Activated CD8-positive, alpha-beta T cell treated with anti-CD3 and anti-CD28 coated beads for 36 hours (primary cell): ENCODE results near the gene FBXL13. TPM values are rescaled to one million over a fixed set of nuclear protein-coding genes. Genes with fewer than 3 reads are reported as not detected.

Experiments used
- ATAC-seq: fragments of 200-7000 bp; cut with Tn5 transposase; one replicate; pipeline ENCODE4 v1.10.0; 2021; ENCODE audit warnings: mild to moderate bottlenecking, moderate library complexity
- CTCF ChIA-PET: fragments of 350-600 bp; sonication (Branson Sonifier 250); formaldehyde crosslinking; loops from one replicate; lab custom pipeline; 2021; ENCODE audit warnings: antibody characterized with exemption; lab: Charles Lee
- POLR2A ChIA-PET: fragments of 350-600 bp; sonication (Branson Sonifier 250); formaldehyde crosslinking; loops from one replicate; lab custom pipeline; 2021; ENCODE audit warnings: antibody characterized with exemption; lab: Charles Lee
- DNase-seq: peaks from one replicate; pipeline ENCODE4 v3.0.0-alpha.2; 2020
- H3K27ac Mint-ChIP-seq: one replicate; pipeline ENCODE4 v1.8.0; 2021; ENCODE audit warnings: mild to moderate bottlenecking, mixed read lengths
- H3K27me3 Mint-ChIP-seq: one replicate; pipeline ENCODE4 v1.8.0; 2021; ENCODE audit warnings: mixed read lengths
- H3K36me3 Mint-ChIP-seq: one replicate; pipeline ENCODE4 v1.8.0; 2021; ENCODE audit warnings: low read depth, mixed read lengths
- H3K4me1 Mint-ChIP-seq: one replicate; pipeline ENCODE4 v1.8.0; 2021; ENCODE audit warnings: low read depth, mixed read lengths
- H3K4me3 Mint-ChIP-seq: one replicate; pipeline ENCODE4 v1.8.0; 2021; ENCODE audit warnings: mild to moderate bottlenecking, moderate library complexity, mixed read lengths
- H3K9me3 Mint-ChIP-seq: one replicate; pipeline ENCODE4 v1.8.0; 2021; ENCODE audit warnings: mixed read lengths
- intact Hi-C: fragments of 100-400 bp; cut with micrococcal nuclease; formaldehyde crosslinking; loops from one replicate; pipeline ENCODE4 v1.10.0; 2022
- total RNA-seq, 2 experiments: library from RNA; stranded (reverse); gene quantifications; one replicate each; pipeline ENCODE4 v1.2.3, GENCODE V29; 2021
- TF ChIP-seq, protein P1 (sequence below): fragments of 200-600 bp; IDR thresholded peaks from one replicate; pipeline ENCODE4 v1.8.0; 2022; ENCODE audit warnings: antibody characterized with exemption, mild to moderate bottlenecking

The FBXL13 gene
- total RNA-seq, 2 experiments from 2014 or later: 0.96 to 1.4 TPM

- ATAC-seq (no peak), DNase-seq (no peak)
- H3K9me3 Mint-ChIP-seq: no peaks in the 10 kb centered on the region
- no peaks in the 10 kb centered on the region for H3K36me3 Mint-ChIP-seq
- no peaks in the 10 kb centered on the region for H3K27me3 Mint-ChIP-seq
- no peaks in the 10 kb centered on the region for H3K4me1 Mint-ChIP-seq
- CTCF ChIA-PET: no interaction called here
- intact Hi-C loops: no loop called here
- POLR2A ChIA-PET: no interaction called here
- H3K4me3 Mint-ChIP-seq: no peak overlapping the region
- no peak overlapping the region for H3K27ac Mint-ChIP-seq
- TF ChIP-seq, protein P1, sequence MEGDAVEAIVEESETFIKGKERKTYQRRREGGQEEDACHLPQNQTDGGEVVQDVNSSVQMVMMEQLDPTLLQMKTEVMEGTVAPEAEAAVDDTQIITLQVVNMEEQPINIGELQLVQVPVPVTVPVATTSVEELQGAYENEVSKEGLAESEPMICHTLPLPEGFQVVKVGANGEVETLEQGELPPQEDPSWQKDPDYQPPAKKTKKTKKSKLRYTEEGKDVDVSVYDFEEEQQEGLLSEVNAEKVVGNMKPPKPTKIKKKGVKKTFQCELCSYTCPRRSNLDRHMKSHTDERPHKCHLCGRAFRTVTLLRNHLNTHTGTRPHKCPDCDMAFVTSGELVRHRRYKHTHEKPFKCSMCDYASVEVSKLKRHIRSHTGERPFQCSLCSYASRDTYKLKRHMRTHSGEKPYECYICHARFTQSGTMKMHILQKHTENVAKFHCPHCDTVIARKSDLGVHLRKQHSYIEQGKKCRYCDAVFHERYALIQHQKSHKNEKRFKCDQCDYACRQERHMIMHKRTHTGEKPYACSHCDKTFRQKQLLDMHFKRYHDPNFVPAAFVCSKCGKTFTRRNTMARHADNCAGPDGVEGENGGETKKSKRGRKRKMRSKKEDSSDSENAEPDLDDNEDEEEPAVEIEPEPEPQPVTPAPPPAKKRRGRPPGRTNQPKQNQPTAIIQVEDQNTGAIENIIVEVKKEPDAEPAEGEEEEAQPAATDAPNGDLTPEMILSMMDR: no peak
These were observed 155.8 kb downstream of the FBXL13 start for GRCh38 chr7:102918845-102919244.

DNA sequence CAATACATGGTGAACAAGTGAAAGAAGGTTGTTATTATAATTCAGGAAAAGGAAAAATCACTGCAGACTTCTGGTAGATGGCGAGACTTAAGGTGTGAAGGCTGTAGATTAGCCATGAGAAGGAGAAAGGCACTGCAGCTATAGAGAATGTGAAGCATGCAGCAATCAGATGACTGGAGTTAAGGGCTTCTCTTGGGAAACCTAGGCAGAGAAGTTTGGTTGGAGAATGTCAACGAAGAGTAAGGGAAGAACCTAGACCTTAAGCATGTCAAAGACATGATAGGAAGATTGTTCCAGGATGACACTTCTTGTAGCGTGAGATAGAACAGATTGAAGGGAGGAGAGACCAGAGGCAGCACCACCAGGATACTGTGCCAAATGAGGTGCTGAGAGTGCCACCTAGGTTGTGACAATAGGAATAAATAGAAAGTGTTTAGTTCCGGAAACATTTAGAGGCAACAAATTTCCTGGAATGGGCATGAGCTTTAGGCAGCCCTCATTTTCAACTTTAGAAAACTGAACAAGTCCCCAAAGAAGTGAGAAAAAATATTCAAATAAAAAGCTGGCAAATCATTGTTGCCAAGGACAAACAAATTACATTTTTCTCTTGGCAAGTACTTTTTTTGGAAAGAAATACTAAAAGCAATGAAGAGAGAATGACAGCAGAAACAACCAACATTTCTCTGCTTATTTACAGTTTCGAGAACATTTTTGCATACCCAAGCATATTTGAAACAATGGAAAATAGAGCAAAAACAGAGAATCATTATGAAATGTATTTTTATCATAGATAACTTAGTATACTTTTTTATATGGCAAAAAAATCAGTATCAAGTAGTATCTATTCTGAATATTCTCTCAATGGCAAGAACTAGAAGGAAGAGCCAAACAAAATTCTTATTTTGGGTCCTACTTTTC is 156.9 kb downstream of the FBXL13 start:
- Mint-ChIP-seq H3K27me3 (no peaks in the 10 kb centered on the region), H3K36me3 (no peaks in the 10 kb centered on the region), H3K4me1 (no peaks in the 10 kb centered on the region), H3K4me3 (no peak overlapping the region), H3K9me3 (no peaks in the 10 kb centered on the region), H3K27ac (no peak overlapping the region)
- TF ChIP-seq, protein P1: no peak
- POLR2A ChIA-PET: no interaction called here
- intact Hi-C loops: no loop called here
- CTCF ChIA-PET: interaction anchor here (0.7 kb wide), 1 partner anchor 159 kb away, joined by 3 read pairs; no protein-coding TSS in a partner anchor
- DNase-seq: no peak
- no peak for ATAC-seq

DNA sequence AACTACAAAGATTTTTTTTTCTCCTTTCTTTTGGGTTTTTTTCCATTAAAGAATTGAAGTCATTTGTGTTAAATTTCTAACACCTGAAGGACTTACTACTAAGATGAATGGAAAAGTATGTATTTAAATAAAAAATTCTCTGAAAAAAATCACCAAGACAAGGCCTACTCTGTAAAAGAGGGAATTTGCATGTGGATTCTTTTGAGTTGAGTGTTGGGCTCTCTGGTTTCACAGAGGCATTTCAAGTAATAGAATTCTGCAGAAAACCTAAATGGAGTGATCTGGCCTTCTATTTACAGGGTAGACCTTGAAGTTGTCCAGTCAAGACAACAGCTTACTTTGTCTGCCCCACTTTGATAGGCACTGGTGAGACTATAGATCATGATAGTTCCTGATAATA is 157.7 kb downstream of the FBXL13 start:
- POLR2A ChIA-PET: no interaction called here
- ATAC-seq: no peak
- TF ChIP-seq, protein P1: no peak

DNA sequence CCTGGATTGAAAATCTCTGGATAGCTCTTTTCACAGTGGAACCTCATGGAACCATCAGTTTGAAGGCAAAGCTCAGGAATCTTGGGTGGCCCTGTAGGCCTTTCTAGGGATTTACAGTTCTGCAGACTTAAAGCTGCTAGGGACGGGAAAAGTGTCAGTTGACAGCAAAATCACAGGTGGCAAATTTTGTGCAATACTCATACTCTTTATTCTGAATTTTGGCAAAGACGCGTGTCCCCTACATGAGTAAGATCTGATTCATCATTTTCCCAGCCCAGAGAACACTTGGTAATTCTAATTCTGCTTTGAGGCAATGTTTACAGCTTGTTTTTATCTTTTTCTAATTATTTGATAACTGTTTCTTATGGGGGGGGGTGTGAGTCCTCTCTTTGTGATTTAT is 158.2 kb downstream of the FBXL13 start:
- intact Hi-C loops: no loop called here
- POLR2A ChIA-PET: no interaction called here

More for the DNA sequence above, 157.7 kb downstream of the FBXL13 start:
- no peaks in the 10 kb centered on the region for H3K36me3 Mint-ChIP-seq
- H3K4me3 Mint-ChIP-seq: no peak overlapping the region
- no peaks in the 10 kb centered on the region for H3K9me3 Mint-ChIP-seq
- intact Hi-C loops: no loop called here
- H3K4me1 Mint-ChIP-seq: no peaks in the 10 kb centered on the region
- H3K27ac Mint-ChIP-seq: no peak overlapping the region
- CTCF ChIA-PET: interaction anchor here (0.7 kb wide), 1 partner anchor 159 kb away, joined by 3 read pairs; no protein-coding TSS in a partner anchor
- no peak for DNase-seq
- H3K27me3 Mint-ChIP-seq: no peaks in the 10 kb centered on the region

More for the DNA sequence above, 158.2 kb downstream of the FBXL13 start:
- Mint-ChIP-seq H3K4me3 (no peak overlapping the region), H3K27ac (no peak overlapping the region), H3K4me1 (no peaks in the 10 kb centered on the region), H3K27me3 (no peaks in the 10 kb centered on the region), H3K9me3 (no peaks in the 10 kb centered on the region), H3K36me3 (no peaks in the 10 kb centered on the region)
- DNase-seq (no peak), ATAC-seq (no peak)
- TF ChIP-seq, protein P1: no peak
- CTCF ChIA-PET: no interaction called here
